GM13977 (cell line): ENCODE measurements around the gene NFIB.

Experiments
- DNase-seq: peaks from one replicate; pipeline ENCODE4 v3.0.0; 2012; ENCODE audit warnings: low spot score
- CTCF ChIP-seq: IDR thresholded peaks from 2 replicates; pipeline ENCODE4 v1.5.1; 2012; ENCODE audit warnings: mild to moderate bottlenecking, control low read depth; ENCODE audit not compliant: insufficient read depth; ENCODE audit errors: extremely low read depth, missing control alignments
- in situ Hi-C: fragments of 300-500 bp; cut with MboI; formaldehyde crosslinking; loops from one replicate; pipeline ENCODE4 v1.12.0; 2022; ENCODE audit warnings: low sequenced_read_pairs, low pct_unique_long_range_greater_than_20kb, mixed read lengths, inconsistent platforms; ENCODE audit not compliant: unreplicated experiment

The NFIB gene

GRCh38 chr9:14245901-14246525, 67.9 kb downstream of the NFIB start:
- DNase-seq: no peak
- TF ChIP-seq CTCF: no peak
- in situ Hi-C loops: no loop called here

- in situ Hi-C loops: no loop called here
- no peak for TF ChIP-seq CTCF
- DNase-seq: no peak
Observed at GRCh38 chr9:14243514-14244042, 70.4 kb downstream of the NFIB start.

GRCh38 chr9:14242150-14242805, 71.7 kb downstream of the NFIB start:
- no peak for TF ChIP-seq CTCF
- DNase-seq: no peak
- in situ Hi-C loops: no loop called here

GRCh38 chr9:14240537-14240936, 73.4 kb downstream of the NFIB start:
- in situ Hi-C loops: no loop called here
- DNase-seq: no peak
- no peak for TF ChIP-seq CTCF

- in situ Hi-C loops: no loop called here
- no peak for DNase-seq
- no peak for TF ChIP-seq CTCF
Observed at GRCh38 chr9:14238518-14238917, 75.4 kb downstream of the NFIB start.

GRCh38 chr9:14238079-14238478, 75.9 kb downstream of the NFIB start:
- no peak for DNase-seq
- in situ Hi-C loops: no loop called here
- no peak for TF ChIP-seq CTCF
